Stimulated activated CD8-positive, alpha-beta memory T cell treated with anti-CD3 and anti-CD28 coated beads, Interleukin-4, amount 100 ng/mL, for 48 hours (primary cell): Measurements from ENCODE around the gene TVP23C.
"Not testable (repeated sequence)": the region's sequence is repeated elsewhere in the genome, so short reads cannot be mapped to it uniquely, and the experiment has no call there.

Experiments used
- DNase-seq: peaks from one replicate; pipeline ENCODE4 v3.0.0-alpha.2; 2020

Gene TVP23C

DNA sequence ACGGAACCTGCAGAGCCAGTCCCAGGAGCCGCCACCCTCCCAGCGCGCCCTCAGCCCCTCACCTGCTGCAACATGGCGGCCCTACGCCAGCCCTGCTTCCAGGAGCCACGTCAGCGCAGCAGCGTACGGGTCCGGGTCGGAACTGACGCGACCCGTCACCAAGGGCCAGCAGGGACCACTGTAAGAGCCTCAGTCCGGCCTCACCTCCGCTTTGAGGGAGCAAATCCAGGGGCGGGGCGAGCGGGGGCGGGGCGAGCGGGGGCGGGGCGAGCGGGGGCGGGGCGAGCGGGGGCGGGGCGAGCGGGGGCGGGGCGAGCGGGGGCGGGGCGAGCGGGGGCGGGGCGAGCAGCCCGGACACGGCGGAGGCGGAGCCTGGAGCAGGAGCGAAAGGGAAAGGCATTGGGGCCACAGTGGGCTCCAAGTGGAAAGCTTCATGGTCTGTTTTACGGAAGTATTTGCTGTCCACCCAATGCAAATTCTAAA lies at the start of gene TVP23C:
TSS of gene TVP23C (minus strand) at position 109 of the 483 bp plus-strand sequence. CDS start at position 74, 35 bp downstream.
- DNase-seq: peak; percentile 76

DNA sequence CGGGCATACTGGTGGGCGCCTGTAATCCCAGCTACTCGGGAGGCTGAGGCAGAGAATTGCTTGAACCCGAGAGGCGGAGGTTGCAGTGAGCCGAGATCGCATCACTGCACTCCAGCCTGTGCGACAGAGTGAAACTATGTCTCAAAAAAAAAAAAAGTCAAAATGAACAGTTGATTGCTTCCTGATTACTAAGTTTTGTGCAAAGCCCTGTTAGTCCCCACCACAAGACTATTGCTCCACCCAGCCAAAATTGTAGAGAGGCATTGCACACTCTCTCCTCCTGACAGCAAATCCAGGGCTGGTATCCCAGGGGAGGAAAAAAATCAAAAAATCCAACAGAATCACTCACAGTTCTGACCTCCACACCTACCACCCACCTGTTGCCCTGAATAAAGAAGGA lies 29.7 kb upstream of the TVP23C start:
- not testable (repeated sequence) for DNase-seq

DNA sequence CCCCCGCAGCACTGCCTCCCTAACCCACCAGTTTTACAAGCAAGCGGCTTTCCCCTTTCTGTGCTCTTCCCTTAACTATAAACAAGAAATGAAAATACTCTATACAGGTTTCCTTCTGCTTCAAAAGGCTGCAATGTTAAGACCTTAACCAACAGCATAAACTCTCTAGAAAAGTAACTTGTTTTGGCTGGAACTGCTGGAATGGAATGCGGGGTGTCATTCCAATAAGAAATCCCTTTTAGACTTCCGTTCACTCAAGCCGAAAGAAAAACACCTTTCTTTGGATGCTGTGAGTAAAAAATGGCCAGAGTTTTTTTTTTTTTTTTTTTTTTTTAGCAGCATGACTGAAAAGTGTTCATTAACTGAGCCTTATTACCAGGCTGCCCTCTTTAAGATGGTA lies 28.7 kb upstream of the TVP23C start:
- not testable (repeated sequence) for DNase-seq

DNA sequence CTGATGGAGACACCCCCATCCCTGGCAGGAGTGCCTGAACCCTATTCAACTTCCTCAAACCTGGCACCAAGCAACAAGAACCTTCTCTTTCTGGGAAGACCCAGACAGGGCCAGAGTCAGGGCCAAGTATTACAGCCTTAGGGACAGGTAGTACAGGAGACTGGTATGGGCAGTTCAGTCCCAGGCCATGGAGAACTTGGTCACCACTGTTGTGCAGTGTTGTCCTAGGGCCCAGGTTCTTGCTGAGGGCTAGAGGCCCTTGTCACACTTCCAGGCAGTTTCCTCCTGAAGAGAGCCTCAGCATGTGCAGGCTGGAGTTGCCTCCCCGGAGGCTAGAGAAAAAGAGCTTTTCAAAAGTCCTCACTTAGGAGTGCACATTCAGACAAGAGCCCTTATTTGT lies 27.6 kb upstream of the TVP23C start:
- DNase-seq: not testable (repeated sequence)

DNA sequence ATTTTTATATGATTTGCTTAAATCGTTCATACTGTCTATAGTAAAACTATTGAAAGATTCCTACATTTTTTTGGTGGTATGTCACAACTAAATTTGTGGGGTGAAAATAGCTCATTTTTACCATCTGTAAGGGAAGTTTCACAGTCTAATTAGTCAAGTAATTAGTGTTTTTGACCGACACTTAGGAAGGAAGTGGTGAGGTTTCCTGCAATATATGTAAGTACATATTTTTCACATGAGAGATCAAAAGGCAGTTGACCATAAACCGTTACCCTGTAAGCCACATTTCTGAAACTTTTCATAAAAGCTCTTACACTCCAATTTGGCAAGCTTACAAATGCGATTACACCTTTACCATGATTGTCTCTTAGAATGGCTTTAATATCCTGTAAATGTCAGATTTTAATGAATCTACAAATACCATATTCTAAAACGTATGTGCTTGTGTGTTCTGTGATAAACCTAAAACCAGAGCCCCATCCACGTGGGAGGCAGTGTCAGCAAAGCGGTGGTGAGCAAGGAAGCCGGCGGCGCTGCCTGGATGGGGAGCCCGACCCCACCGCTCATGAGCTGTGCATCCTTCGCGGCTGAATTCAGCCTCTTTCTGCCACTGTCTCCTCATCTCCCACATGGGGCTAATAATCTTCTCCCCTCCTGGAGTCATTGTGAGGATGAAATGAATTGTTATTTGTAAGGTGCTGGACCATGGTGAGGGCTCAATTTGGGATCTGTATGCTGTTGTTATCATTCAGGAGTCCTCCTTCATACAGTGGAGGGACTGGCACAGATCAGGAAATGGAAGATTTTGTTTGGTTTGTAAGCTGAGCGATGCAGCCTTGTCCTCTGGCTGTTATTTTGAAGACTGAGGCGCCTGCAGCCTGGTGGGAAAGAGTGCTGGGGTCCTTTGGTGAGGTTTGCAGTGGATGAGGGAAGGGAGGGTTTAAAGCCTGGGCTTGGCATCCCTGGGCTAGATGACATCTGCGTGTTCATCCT lies 26.6 kb upstream of the TVP23C start:
- peak; percentile 38 for DNase-seq

DNA sequence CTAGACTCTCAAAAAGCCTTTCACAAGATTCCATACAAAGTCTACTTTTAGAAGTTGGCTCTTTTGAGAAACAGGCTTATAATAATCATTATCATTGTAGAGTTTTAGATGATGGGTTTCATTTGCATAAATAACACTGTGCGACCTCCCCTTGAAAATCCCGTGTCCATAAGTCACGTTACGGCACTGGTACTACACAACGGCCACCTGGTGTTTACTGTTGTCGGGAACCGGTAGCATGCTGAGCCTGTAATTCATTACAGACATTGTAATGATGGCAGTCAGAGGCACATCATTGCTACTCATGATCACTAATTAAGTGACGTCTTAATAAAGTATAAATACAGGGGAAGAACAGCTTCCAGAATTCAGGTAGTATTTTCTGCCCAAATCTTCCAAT lies 24.7 kb upstream of the TVP23C start:
- not testable (repeated sequence) for DNase-seq

DNA sequence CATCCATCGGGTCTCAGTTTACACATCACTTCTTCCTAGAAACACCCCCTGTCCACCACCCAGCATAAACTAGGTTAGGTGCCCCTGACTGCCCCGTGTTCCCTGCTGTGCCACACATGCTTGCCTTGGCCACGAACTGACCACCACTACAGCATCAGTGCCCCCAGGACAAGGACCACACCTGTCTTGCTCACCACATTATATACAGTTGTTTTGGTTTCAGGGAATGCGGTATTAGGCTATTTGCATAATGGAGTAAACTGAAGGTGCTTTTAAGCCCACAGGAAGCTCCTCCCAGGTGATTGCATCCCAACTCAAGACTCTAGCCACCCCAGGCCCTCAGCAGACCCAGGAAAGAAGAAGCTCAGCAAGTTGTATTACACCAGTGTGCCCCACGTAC lies 20.0 kb upstream of the TVP23C start:
- not testable (repeated sequence) for DNase-seq

DNA sequence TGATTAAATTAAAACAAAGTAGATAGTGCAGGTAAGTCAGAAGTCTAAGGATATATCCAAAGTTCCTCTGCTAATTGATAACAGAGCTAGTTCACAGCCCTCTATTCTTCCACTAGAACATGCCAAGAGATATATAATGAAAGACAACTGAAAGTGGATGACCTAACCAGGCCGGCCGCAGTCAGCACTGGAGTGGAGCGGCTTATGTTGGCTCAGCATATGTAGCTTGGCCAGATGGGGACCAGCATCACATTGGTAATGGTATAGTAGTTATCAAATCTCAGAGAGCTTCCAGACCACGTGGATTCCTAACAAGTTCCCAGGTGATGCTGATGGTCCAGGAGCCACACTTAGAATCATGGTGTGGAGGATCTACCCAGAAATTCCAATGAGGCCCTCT lies 18.2 kb upstream of the TVP23C start:
- DNase-seq: not testable (repeated sequence)

DNA sequence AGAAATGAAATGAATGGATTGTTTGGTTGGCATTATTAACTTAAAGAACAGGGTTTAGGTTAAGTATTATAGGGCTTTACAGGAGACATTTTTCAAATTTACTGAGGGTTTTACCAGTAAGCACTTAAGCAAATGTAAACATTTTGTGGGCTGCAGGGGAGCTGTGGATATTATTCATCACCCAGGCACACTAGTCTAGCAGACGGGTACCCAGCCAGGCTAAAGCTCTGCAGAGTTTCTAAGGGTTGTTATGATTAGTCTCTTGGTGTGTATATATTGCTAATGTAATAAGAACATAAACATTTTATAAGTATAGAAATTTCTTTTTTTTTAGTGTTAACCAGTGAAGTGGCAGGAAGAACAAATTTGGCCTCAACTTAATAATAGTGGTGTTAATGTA lies 13.6 kb upstream of the TVP23C start:
- not testable (repeated sequence) for DNase-seq

DNA sequence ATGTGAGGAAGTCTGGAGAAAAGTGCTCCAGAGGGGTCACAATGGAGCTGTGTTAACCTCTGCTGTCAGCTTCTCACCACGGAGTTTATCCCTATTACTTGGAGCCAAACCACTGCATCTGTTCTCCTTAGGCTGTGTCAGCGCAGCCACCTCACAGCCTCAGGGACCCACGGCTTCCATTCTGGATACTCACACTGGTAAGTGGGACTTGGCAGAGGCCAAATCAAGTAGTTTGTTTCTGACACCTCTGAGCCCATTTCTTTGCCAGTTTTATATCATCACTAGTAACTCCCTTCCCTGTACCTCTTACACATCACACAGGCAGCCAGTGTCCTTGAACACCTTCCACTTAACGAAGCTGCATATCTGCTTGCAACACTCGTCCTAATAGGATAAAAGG lies 11.4 kb upstream of the TVP23C start:
- not testable (repeated sequence) for DNase-seq

DNA sequence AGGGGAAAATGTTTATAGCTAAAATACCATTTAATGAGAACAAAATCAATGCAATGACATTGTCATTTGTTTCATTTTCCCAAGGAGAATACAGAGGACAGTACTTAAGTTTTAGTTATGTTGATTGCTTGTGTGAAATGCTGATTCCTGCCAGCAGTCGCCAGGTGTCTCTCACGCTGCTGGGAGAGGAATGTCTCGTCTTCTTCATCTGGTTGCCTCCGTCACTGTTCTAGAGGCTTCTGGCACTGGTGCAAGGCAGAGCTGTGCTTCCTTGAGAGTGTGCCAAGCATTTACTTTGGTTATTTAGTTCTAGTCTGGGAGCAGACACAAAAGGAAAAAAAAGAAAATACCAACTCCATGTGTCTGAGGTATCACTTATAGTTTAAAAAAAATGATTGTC lies 10.6 kb upstream of the TVP23C start:
- not testable (repeated sequence) for DNase-seq

DNA sequence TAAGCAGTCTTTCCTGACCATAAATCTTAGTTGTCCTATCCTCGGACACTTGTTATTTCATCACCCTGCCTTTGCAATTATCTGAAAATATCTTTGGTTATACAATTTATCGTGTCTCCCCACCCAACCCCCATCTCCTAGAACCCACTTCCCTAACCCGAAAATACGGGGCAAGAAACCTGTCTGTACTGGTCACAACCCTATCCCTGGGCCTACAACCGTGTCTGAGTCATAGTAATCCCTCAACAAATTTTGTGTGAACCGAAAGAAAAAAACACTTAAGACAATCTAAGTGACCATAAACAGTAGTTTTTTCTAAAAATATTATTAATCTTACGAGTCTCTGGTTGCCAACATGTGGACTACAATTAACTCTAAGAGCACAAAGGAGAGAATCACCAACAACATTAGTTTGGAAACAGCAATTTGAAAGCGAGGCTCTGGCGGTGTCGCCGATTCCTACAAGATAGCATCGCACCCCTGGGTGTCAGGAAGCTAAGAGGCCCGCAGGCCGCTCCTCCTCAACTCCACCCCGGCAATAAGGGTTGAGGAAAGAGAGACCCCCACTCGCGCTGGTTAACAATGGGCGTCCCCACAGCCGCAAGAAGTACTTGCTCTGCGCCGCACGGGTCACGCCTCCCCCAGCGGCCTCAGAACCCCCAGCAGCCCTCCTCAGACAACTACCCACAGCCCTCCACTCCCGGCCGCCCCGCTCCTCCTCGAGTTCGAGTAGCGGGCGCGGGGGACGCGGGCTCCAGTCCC lies 489 bp downstream of the TVP23C start:
- DNase-seq: not testable (repeated sequence)

DNA sequence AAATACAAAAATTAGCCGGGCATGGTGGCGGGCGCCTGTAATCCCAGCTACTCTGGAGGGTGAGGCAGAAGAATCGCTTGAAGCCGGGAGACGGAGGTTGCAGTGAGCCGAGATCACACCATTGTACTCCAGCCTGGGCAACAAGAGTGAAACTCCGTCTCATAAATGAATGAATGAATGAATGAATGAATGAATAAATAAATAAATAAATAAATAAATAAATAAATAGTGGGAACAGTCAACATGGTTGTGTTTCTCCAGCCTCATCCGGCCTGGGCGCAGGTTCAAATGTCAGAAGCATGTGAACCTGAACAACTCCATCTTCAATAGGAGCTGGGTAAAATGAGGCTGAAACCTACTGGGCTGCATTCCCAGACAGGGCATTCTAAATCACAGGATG lies 1.8 kb downstream of the TVP23C start:
- not testable (repeated sequence) for DNase-seq

DNA sequence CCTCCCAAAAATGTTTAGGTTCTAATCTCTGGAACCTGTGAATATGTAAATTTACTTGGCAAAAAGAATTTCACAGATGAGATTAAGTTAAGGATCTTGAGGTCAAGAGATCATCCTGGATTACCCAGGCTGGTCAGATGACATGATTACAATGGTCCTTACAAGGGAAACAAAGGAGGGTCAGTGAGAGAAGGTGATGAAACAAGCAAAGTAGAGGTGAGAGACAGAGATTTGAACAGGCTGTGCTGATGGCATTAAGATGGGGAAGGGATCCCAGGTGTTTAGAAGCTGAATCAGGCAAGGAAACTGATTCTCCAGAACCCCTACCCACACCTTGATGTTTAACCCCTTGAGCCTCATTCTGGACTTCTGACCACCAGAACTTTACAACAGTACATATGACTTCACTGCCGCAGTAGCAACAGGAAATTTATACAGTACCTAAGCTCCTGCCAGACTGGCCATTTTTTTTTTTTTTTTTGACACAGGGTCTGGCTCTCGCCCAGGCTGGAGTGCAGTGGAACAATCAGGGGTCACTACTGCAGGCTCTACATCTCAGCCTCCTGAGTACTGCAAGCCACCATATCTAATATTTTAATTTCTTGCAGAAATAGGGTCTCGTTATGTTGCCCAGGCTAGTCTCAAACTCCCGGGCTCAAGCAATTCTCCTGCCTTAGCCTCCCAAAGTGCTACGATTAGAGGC lies 4.7 kb downstream of the TVP23C start:
- DNase-seq: not testable (repeated sequence)

DNA sequence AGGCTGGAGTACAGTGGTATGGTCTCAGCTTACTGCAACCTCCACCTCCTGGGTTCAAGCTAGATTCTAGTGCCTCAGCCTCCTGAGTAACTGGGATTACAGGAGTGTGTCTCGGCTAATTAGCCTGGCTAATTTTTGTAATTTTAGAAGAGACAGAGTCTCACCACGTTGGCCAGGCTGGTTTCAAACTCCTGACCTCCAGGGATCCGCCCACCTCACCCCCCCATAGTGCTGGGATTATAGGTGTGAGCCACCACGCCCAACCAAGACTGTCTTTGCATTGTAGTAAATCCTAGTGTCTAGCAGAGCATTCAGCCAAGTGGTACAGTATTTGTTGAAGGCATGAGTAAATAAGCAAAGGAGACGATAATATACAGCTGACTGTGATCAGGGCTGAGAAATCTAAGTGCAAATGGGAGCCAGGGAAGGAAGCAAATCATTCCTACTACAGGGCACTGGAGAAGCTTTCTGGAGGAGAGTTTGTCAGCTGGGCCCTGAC lies 5.9 kb downstream of the TVP23C start:
- DNase-seq: not testable (repeated sequence)

DNA sequence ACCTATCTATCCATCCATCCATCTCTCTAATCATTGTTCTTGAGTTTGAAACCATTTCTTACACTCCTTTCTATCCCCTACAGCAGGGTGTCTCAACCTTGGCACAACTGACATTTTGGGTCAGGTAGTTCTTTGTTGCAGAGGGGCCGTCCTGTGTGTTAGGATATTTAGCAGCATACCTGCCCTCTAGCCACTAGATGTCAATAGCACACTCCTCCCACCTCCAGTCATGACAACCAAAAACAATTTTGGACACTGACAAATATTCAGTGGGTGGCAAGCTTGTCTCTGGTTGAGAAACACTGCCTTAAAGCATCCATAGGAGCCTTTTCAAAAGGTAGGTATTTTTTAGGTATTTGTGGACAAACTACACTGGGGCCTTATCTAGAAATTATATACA lies 10.4 kb downstream of the TVP23C start:
- not testable (repeated sequence) for DNase-seq

DNA sequence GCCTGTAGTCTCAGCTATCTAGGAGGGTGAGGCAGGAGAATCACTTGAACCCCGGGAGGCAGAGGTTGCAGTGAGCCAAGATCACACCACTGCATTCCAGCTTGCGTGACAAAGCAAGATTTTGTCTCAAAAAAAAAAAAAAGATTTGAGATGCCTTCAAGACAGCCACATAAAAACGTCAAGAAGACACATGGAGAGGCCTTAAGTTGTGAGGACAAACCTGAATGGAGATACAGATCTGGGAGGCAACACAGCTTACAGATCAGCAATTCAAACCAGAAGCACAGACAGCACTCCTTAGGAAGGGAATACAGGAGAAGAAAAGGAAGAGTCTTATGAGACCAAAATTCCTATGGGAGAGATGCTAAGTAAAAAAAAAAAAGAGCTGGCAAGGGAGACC lies 13.7 kb downstream of the TVP23C start:
- not testable (repeated sequence) for DNase-seq

DNA sequence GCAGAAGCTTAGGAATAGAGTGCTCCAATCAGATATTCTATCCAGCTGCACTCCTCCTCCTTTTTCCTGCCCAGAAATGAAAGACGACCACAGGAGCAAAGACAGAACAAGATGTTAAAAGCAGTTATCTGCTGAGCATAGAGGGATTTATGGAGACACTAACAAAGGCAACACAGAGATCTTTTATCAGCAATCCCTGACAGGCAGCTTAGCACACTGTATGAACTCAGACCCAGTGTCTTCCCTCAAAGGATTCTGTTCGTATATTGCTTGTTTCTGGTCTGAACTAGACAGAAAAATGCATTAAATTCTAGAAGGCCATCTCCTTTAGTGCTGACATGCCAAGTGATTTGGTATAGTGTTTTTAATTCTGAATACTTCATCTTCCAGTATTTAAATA lies 16.7 kb downstream of the TVP23C start:
- not testable (repeated sequence) for DNase-seq

DNA sequence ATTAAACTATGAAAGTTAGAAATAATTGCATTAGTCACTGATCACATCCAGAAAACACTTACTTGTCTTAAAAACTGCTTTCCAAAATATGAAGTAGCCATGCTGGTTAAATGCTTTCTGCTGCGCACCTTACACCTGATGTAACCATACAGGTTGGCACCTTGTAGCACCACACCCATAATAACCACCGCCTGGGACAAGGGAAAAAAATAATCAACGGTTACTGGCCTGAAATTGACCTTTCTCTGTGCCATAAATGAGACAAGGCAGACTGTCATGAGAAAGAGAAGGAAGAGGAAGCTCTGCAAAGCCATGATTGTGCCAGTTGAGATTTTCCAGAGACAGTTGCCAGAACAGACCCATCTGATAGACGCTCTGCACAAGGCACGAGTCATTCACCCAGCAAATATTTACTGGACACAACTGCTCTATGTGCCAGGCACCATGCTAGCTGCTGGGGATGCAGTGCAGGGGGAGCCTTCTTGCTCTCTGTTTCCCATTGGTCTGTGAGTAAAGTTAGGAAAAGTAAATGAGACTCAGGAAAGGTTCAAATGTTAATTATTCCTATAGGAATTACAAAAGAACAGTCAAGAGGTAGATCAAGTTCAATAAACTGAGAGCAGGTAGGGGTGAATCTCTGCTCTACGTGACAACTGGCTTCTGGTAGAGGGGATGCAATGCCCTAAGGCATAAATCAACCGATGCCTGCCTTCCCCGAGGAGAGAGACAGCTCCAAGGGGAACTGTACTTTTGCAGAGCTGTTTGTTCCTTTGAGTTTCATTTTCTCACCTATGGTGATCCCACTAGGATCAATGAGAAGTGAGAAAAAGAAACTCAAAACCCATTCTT lies 22.7 kb downstream of the TVP23C start:
- DNase-seq: not testable (repeated sequence)

DNA sequence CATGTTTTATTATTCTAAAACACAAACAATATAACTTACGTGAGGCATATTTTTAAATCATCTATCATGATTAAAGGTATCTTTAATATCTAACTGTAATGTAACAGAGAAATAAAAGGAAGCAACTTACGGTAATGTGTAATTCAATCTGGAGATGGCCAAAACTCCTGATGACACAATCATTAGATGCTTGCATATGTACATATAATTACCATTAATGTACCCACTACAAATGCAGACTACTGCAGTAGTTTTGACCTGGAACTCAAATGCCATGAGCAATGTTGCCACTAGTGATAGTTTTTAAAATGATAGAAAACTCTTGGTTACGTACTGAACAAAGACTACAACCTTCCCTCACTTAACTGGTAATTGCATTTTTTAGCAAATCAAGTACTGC lies 30.2 kb downstream of the TVP23C start:
- not testable (repeated sequence) for DNase-seq
